ENCODE results near the gene PLOD2. TPM values are rescaled to one million over a fixed set of nuclear protein-coding genes. Genes with fewer than 3 reads are reported as not detected.

The PLOD2 gene
- total and polyA plus RNA-seq, 2 of the 8 experiments (the other 6 are each of a cell fraction or from before 2014, with no cell fraction given) = 4.0 to 28.7 TPM

- Histone ChIP-seq H2BK5ac (ENCODE audit: low read depth, low read length) (no peak overlapping the region), H3K14ac (ENCODE audit: insufficient read length) (no peak overlapping the region), H2BK12ac (ENCODE audit: low read depth, low read length) (no peak overlapping the region), H2BK20ac (ENCODE audit: low read length) (no peak overlapping the region), H3K23ac (ENCODE audit: insufficient read length) (no peak overlapping the region), H3K79me1 (ENCODE audit: low read depth, low read length) (no peaks in the 10 kb centered on the region), H3K4me2 (ENCODE audit: insufficient read depth in 1 of 2, low read depth in 2 of 2, low read length in 2 of 2) (no peak overlapping the region), H2BK15ac (ENCODE audit: low read length) (no peak overlapping the region), H3K4me1 (replicated peaks in 1 of 4; ENCODE audit: control insufficient read depth in 3 of 4, insufficient read depth in 4 of 4, low read length in 3 of 4) (no peaks in the 10 kb centered on the region), H2AFZ (ENCODE audit: low read length) (no peak overlapping the region), H3K56ac (replicated peaks; ENCODE audit: insufficient read length, low read depth, low read length) (no peak overlapping the region), H4K5ac (ENCODE audit: insufficient read length, low read depth, low read length) (no peak overlapping the region), H3K27ac (ENCODE audit: low read depth, low read length) (no peak overlapping the region), H3K36me3 (ENCODE audit: control insufficient read depth in 2 of 4, insufficient read depth in 4 of 4, low read length in 3 of 4) (no peaks in the 10 kb centered on the region), H3K23me2 (ENCODE audit: low read depth, low read length) (no peaks in the 10 kb centered on the region), H3K9ac (replicated peaks in 1 of 4; ENCODE audit: extremely low read depth in 1 of 4, low read depth in 3 of 4, low read length in 3 of 4) (no peak overlapping the region), H3K27me3 (replicated peaks in 1 of 4; ENCODE audit: control insufficient read depth in 3 of 4, extremely low read depth in 1 of 4, insufficient read depth in 3 of 4, low read length in 3 of 4) (no peaks in the 10 kb centered on the region), H4K91ac (replicated peaks; ENCODE audit: insufficient read length, low read length) (no peak overlapping the region), H3K4me3 (ENCODE audit: extremely low read depth in 1 of 4, insufficient read depth in 2 of 4, low read depth in 3 of 4, low read length in 4 of 4) (no peak overlapping the region), H3K79me2 (ENCODE audit: control insufficient read depth in 1 of 2, insufficient read depth in 2 of 2, low read length in 2 of 2) (no peaks in the 10 kb centered on the region), H4K8ac (ENCODE audit: extremely low read depth, insufficient read depth, low read length) (no peak overlapping the region), H3K18ac (ENCODE audit: extremely low read depth, low read length) (no peak overlapping the region), H4K20me1 (replicated peaks in 1 of 2; ENCODE audit: control insufficient read depth in 1 of 2, insufficient read depth in 2 of 2, low read length in 2 of 2) (no peaks in the 10 kb centered on the region), H2AK5ac (ENCODE audit: low read depth, low read length) (no peak overlapping the region), H3K4ac (replicated peaks; ENCODE audit: insufficient read length, low read depth, low read length) (no peak overlapping the region), H3K9me3 (ENCODE audit: insufficient read depth in 2 of 2, low read depth in 1 of 2, low read length in 1 of 2) (no peaks in the 10 kb centered on the region), H2BK120ac (replicated peaks; ENCODE audit: low read depth, low read length) (no peak overlapping the region)
- no peak for TF ChIP-seq POLR2A (IDR thresholded peaks at IDR 0.05; ENCODE audit: control extremely low read depth in 1 of 2, low read depth in 2 of 2, low read length in 2 of 2)
- no peak for TF ChIP-seq BACH1 (IDR thresholded peaks at IDR 0.05; ENCODE audit: low read length)
- no peak for TF ChIP-seq SP1 (IDR thresholded peaks at IDR 0.05; ENCODE audit: low read depth, low read length)
- no peak for TF ChIP-seq POLR2AphosphoS5 (IDR thresholded peaks at IDR 0.05; ENCODE audit: low read depth, low read length)
- TF ChIP-seq GABPA (IDR thresholded peaks at IDR 0.05; ENCODE audit: borderline replicate concordance, insufficient read depth, low read length) = no peak
- no peak for TF ChIP-seq SP2 (IDR thresholded peaks at IDR 0.05; ENCODE audit: low read length)
- no peak for TF ChIP-seq KDM1A (IDR thresholded peaks at IDR 0.05; ENCODE audit: borderline replicate concordance, low read length)
- TF ChIP-seq TEAD4 (IDR thresholded peaks at IDR 0.05; ENCODE audit: low read depth, low read length) = no peak
- no peak for TF ChIP-seq SAP30 (IDR thresholded peaks at IDR 0.05; ENCODE audit: insufficient read depth, insufficient replicate concordance, low read length)
- TF ChIP-seq MAFK (IDR thresholded peaks at IDR 0.05; ENCODE audit: low read depth, low read length) = no peak
- no peak for TF ChIP-seq SIX5 (IDR thresholded peaks at IDR 0.05; ENCODE audit: low read depth, low read length)
- no peak for TF ChIP-seq RAD21 (IDR thresholded peaks at IDR 0.05 in 1 of 2, conservative IDR thresholded peaks at IDR 0.05 in 1 of 2; ENCODE audit: low read depth in 2 of 2, low read length in 2 of 2)
- no peak for TF ChIP-seq FOSL1 (IDR thresholded peaks at IDR 0.05; ENCODE audit: insufficient read depth, low read depth, low read length)
- no peak for TF ChIP-seq TCF12 (IDR thresholded peaks at IDR 0.05; ENCODE audit: low read depth, low read length)
- TF ChIP-seq SIRT6 (IDR thresholded peaks at IDR 0.05; ENCODE audit: low read length) = no peak
- no peak for TF ChIP-seq NANOG (IDR thresholded peaks at IDR 0.05; ENCODE audit: insufficient read depth, low read depth, low read length, poor library complexity, severe bottlenecking)
- DNase-seq (ENCODE audit: low read depth in 1 of 2, low spot score in 2 of 2) (no peak), FAIRE-seq (no peak)
- ChIA-PET POLR2A (ENCODE audit: partially characterized antibody) (no interaction called here), CTCF (ENCODE audit: partially characterized antibody) (no interaction called here)
Measured at GRCh38 chr3:146044046-146044445, 116.9 kb downstream of the PLOD2 start.

Measured in H1 (cell line).